B cell (primary cell): ENCODE results near the gene NKX6-2. TPM values are rescaled to one million over a fixed set of nuclear protein-coding genes. Genes with fewer than 3 reads are reported as not detected.

Experiments
- ATAC-seq: fragments of 200-7000 bp; cut with Tn5 transposase; one replicate; pipeline ENCODE4 v1.10.0; 2021; ENCODE audit warnings: low read depth, mild to moderate bottlenecking, moderate number of reproducible peaks, moderate library complexity
- CTCF ChIA-PET: fragments of 350-600 bp; sonication (Branson Sonifier 250); formaldehyde crosslinking; loops from one replicate; lab custom pipeline; 2021; ENCODE audit warnings: antibody characterized with exemption, inconsistent platforms; lab: Charles Lee
- POLR2A ChIA-PET: fragments of 350-600 bp; sonication (Branson Sonifier 250); formaldehyde crosslinking; loops from one replicate; lab custom pipeline; 2021; ENCODE audit warnings: antibody characterized with exemption; lab: Charles Lee
- DNase-seq: peaks from one replicate; pipeline ENCODE4 v3.0.0; 2013
- H2AFZ ChIP-seq: 2 replicates; pipeline ENCODE4 v1.6.1; 2012; ENCODE audit warnings: mild to moderate bottlenecking, low read depth, low read length; ENCODE audit not compliant: insufficient read depth, poor library complexity, severe bottlenecking
- H3K27ac ChIP-seq, 2 donors: 1 replicate in 1 of 2; 2 replicates in 1 of 2; pipeline ENCODE4 v1.5.1; 2012 to 2013; ENCODE audit warnings: low read length in 2 of 2, mild to moderate bottlenecking in 2 of 2, moderate library complexity in 1 of 2
- H3K27me3 ChIP-seq, 4 experiments: fragments of 200-600 bp in 1 of 4; sonication (generic) in 1 of 4; replicated peaks in 1 of 4; 1 replicate in 2 of 4; 2 replicates in 2 of 4; pipeline versions ENCODE4 v1.6.1 to v1.7.0; 2013 to 2016; ENCODE audit warnings: low read length in 3 of 4, mild to moderate bottlenecking in 2 of 4, mixed read lengths in 1 of 4, moderate library complexity in 1 of 4; ENCODE audit not compliant: insufficient read depth in 4 of 4, control insufficient read depth in 3 of 4; ENCODE audit errors: control extremely low read depth in 1 of 4
- H3K36me3 ChIP-seq, 2 experiments: replicated peaks in 1 of 2; 1 replicate in 1 of 2; 2 replicates in 1 of 2; pipeline versions ENCODE4 v1.6.1 to v1.7.1; 2013; ENCODE audit warnings: low read length in 1 of 2; ENCODE audit not compliant: insufficient read depth in 2 of 2, control insufficient read depth in 1 of 2; ENCODE audit errors: control extremely low read depth in 1 of 2, extremely low read depth in 1 of 2
- H3K4me1 ChIP-seq, 2 donors: fragments of 200-600 bp in 1 of 2; sonication (generic) in 1 of 2; 1 replicate in 1 of 2; 2 replicates in 1 of 2; pipeline versions ENCODE4 v1.5.1 to v1.6.1; 2013 to 2017; ENCODE audit warnings: low read length in 2 of 2; ENCODE audit not compliant: control insufficient read depth in 2 of 2, insufficient read depth in 2 of 2
- H3K4me2 ChIP-seq: replicated peaks from 2 replicates; pipeline ENCODE3; 2012; ENCODE audit warnings: mild to moderate bottlenecking, low read depth, low read length; ENCODE audit not compliant: poor library complexity, severe bottlenecking
- H3K4me3 ChIP-seq, 5 experiments: fragments of 200-600 bp in 1 of 5; sonication (generic) in 1 of 5; 1 replicate in 3 of 5; 2 replicates in 2 of 5; pipeline versions ENCODE4 v1.5.1 to v1.7.0; 2011 to 2016; ENCODE audit warnings: low read length in 4 of 5, mild to moderate bottlenecking in 4 of 5, low read depth in 2 of 5, control low read depth in 1 of 5, moderate library complexity in 1 of 5; ENCODE audit not compliant: insufficient read depth in 1 of 5; ENCODE audit errors: control extremely low read depth in 1 of 5, extremely low read depth in 1 of 5
- H3K79me2 ChIP-seq: fragments of 200-600 bp; sonication (generic); one replicate; pipeline ENCODE4 v1.6.0; 2016; ENCODE audit warnings: low read length; ENCODE audit not compliant: control insufficient read depth, insufficient read depth
- H3K9ac ChIP-seq: fragments of 200-600 bp; sonication (generic); 2 replicates; pipeline ENCODE4 v1.6.1; 2017; ENCODE audit warnings: mild to moderate bottlenecking, low read length, moderate library complexity
- H3K9me3 ChIP-seq, 3 donors: one replicate each; pipeline versions ENCODE4 v1.6.1 to v1.7.1; 2013; ENCODE audit warnings: low read length in 2 of 3; ENCODE audit not compliant: control insufficient read depth in 2 of 3, insufficient read depth in 1 of 3; ENCODE audit errors: control extremely low read depth in 1 of 3
- H4K20me1 ChIP-seq: 2 replicates; pipeline ENCODE4 v1.6.0; 2012; ENCODE audit warnings: mild to moderate bottlenecking, low read length; ENCODE audit not compliant: insufficient read depth, control insufficient read depth, poor library complexity, severe bottlenecking
- H3K27ac Mint-ChIP-seq: one replicate; pipeline ENCODE4 v1.8.0; 2021; ENCODE audit warnings: mixed read lengths
- H3K27me3 Mint-ChIP-seq: one replicate; pipeline ENCODE4 v1.8.0; 2021; ENCODE audit warnings: mixed read lengths
- H3K4me1 Mint-ChIP-seq: one replicate; pipeline ENCODE4 v1.8.0; 2021; ENCODE audit warnings: mixed read lengths
- H3K4me3 Mint-ChIP-seq: one replicate; pipeline ENCODE4 v1.8.0; 2021; ENCODE audit warnings: mixed read lengths
- H3K9me3 Mint-ChIP-seq: one replicate; pipeline ENCODE4 v1.8.0; 2022; ENCODE audit warnings: mixed read lengths; ENCODE audit not compliant: insufficient read depth
- CTCF ChIP-seq: fragments of 200-600 bp; IDR thresholded peaks from one replicate; pipeline ENCODE4 v1.8.0; 2022; ENCODE audit warnings: antibody characterized with exemption, mild to moderate bottlenecking
- EZH2 ChIP-seq: IDR thresholded peaks from 2 replicates; pipeline ENCODE4 v1.6.1; 2012; ENCODE audit warnings: borderline replicate concordance, low read depth, mild to moderate bottlenecking, moderate library complexity, low read length; ENCODE audit not compliant: insufficient read depth, poor library complexity, severe bottlenecking
- WGBS: methylation state at CpG from one replicate; pipeline ENCODE4 v1.1.5; 2013; ENCODE audit warnings: missing lambda C conversion rate; ENCODE audit not compliant: insufficient coverage; 5-methylcytosine and 5-hydroxymethylcytosine counted together
- intact Hi-C: fragments of 100-400 bp; cut with micrococcal nuclease; formaldehyde crosslinking; loops from one replicate; pipeline ENCODE4 v1.10.0; 2022
- polyA plus RNA-seq: library from polyadenylated mRNA; depleted of rRNA; stranded (reverse); fragments of >200 nt; gene quantifications from 2 replicates; pipeline ENCODE4 v1.2.3, GENCODE V29; 2012
- total RNA-seq, 2 donors: library from RNA; stranded (reverse); fragments of 120-200 nt in 1 of 2; gene quantifications; 1 replicate in 1 of 2; 2 replicates in 1 of 2; pipeline versions ENCODE4 v1.2.3 to v1.2.4, GENCODE V29; 2013 to 2022

The NKX6-2 gene
- total and polyA plus RNA-seq, 2 donors (not counting 1 experiment from before 2014, with no cell fraction given): not detected

- Mint-ChIP-seq H3K4me1 (no peaks in the 10 kb centered on the region), H3K4me3 (no peak overlapping the region), H3K9me3 (no peaks in the 10 kb centered on the region), H3K27ac (no peak overlapping the region), H3K27me3 (no peaks in the 10 kb centered on the region)
- H3K4me2 ChIP-seq: no peak overlapping the region
- TF ChIP-seq EZH2: no peak
- no peak for TF ChIP-seq CTCF
- H3K27ac ChIP-seq: no peak overlapping the region
- CTCF ChIA-PET: no interaction called here
- whole genome bisulfite sequencing: 92% methylated on average over 21 of the region's 22 CpGs
- H3K9ac ChIP-seq: no peak overlapping the region
- ATAC-seq (no peak), DNase-seq (no peak)
- H3K36me3 ChIP-seq: peaks cover 0 to 39% of the 10 kb centered on the region in 2 experiments
- intact Hi-C loops: no loop called here
- no peaks in the 10 kb centered on the region for H3K27me3 ChIP-seq
- peaks cover 0 to 22% (median 0%) of the 10 kb centered on the region in 3 donors for H3K9me3 ChIP-seq
- H2AFZ ChIP-seq: no peak overlapping the region
- H3K4me3 ChIP-seq: no peak overlapping the region
- no peaks in the 10 kb centered on the region for H3K4me1 ChIP-seq
- POLR2A ChIA-PET: no interaction called here
- no peaks in the 10 kb centered on the region for H3K79me2 ChIP-seq
- peaks cover 36% of the 10 kb centered on the region for H4K20me1 ChIP-seq
Observed at GRCh38 chr10:132774902-132775863, 10.8 kb downstream of the NKX6-2 start.
